Measurements from ENCODE around the gene HABP2.
A peak's percentile ranks its signal among the peaks of the same experiment; 100 is the strongest.

Gene HABP2

GRCh38 chr10:113560071-113560470 lies 7.2 kb downstream of the HABP2 start:
- DNase-seq, result no peak

DNA sequence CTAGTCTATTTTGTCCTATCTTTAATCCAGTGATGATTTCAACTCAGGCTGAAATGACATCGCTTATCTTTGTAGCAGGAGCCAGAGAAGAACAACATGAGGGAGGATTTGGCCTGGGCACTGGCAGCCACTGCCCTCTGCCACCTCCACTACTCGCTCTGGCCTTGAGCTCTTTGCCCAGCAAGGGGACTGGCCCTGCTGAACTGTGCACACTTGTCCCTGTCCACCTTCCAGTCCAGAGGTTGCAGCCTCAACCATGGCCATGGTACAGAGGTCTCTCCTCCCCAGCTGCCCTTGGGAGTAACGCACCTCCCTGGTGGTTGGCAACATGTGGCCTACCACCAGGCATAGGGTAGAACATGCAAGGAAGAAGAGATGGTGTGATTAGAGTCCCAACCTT lies 8.4 kb downstream of the HABP2 start:
- no peak for DNase-seq

DNA sequence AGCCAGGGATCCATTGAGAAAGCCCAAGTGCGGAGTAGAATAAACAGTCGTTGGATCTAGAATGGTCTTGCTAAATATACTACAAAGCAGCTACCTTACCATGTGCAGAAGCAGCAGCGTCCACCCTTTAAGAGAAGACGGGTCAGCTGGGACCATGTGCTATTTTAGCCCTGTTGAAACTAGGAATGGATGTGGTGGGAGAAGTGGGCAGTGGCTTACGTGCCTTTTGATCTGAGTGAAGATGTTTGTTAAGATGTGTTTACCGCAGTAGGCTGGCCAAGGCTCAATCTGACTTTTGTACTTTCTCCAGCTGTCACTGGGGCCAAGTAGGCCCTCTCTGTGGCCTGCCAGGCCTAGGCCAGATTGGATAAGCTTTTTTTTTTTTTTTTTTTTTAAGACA lies 9.2 kb downstream of the HABP2 start:
- DNase-seq, result no peak

GRCh38 chr10:113562704-113563103 lies 9.9 kb downstream of the HABP2 start:
- no peak for DNase-seq

DNA sequence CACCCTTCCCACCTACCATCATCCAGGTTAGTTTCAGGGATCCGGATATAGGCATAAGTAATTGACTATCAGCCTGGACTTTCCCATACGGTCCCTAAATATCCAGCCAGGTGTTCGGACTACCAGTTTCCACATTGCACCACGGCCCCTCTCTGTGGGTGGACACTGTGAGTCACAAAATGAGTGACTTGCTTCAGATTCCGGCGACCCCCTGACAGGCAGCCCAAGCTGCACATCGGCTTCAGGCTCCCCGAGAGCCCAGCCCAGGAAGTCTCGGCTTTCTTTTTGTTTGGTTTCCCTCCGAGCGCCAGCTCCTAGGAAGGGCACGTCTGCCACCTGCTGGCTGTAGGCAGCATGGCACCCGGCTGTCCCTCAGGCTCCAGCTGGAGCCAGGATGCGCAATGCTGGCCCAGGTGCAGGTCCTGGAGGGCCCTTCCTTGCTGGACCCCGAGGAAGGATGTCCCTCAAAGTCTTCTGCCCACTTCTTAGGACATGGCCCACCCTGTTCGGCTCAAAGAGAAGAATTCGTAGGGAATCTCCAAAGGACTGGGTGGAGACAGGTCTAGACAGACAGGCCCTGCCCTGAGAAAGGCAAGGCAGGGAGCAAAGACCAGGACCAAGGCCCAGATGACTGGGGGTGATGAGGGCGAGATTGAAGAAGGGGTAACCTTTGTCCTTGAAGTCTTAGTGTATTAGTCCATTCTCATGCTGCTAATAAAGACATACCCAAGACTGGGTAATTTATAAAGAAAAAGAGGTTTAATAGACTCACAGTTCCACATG lies 10.6 kb downstream of the HABP2 start:
- peak; percentile 75 to 80 for DNase-seq

- no peak for DNase-seq
Measured at GRCh38 chr10:113565364-113565763, 12.5 kb downstream of the HABP2 start.

DNA sequence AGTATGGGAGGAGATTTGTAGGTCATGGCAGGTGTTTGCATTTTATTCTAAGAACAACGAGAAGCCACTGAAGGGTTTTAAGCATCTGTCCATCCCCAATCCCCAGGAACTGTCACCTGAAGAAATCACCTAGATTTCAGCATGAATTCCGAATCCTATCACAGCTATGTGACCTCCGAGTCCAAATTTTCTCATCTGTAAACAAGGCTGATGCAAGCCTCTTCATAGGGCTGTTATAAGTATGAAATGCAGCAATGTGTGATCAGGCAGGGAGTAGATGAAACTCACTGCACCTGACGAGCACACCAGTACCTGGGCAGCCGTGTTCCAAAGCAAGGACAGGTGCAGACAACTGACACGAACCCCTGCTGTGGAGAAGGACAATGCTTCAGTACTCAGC lies 14.0 kb downstream of the HABP2 start:
- no peak for DNase-seq

DNA sequence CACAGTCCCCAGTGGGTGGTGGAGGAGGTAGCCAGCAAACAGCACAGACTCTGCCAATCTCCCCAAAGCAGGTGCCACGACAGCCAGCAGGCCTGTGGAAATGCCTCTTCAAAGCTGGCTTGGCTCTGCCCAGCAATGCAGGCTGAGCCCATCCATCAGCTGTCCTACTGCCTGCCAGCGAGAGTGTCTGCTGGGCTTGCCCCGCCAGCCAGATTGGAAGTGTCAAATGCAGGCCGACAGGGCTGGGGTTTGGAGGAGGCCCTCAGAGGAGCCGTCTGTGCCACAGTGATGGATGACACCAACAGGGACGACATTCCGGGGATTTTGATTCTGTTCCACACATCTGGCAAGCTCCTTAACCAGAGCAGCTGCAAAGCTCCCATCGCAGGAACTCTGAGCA lies 16.7 kb downstream of the HABP2 start:
- no peak for DNase-seq

DNA sequence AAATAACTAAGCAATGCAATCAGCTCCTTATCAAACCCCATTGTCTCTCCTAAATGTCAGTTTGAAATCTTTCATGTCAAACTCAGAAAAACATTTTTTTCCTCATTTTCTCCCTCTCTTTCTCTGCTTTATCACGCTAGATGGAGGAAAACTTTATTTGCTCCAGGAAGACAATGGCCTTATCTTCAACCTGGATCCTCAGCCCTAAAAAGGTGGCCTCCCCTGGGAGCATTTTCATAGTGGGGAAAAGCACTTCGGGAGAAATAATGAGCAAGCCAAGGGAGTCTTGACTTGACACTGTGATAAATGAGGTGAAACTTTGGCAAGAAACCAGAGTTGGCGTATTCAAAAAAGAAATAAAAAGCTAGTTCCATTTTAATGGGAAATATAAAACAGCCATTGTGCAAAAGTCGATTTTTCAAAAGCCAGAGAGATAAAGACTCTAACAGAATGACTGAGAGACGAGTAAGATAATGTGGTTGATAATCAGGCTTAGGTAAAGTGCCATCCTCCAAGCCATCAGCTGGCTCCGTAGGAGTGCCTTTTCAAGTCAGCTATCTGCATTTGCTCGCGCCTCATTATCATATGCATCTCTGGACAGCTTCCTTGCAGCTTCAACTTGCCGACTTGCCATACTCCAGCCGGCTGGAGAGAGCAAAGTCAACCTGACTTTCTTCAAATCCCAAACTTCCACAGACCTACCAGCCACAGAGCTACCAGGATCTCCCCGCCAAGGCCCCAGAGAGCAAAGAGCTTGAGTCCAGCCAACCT lies 19.9 kb downstream of the HABP2 start:
- DNase-seq, result no peak

GRCh38 chr10:113573368-113573767 lies 20.5 kb downstream of the HABP2 start:
- DNase-seq, result no peak

GRCh38 chr10:113576852-113577251 lies 24.0 kb downstream of the HABP2 start:
- no peak for DNase-seq

DNA sequence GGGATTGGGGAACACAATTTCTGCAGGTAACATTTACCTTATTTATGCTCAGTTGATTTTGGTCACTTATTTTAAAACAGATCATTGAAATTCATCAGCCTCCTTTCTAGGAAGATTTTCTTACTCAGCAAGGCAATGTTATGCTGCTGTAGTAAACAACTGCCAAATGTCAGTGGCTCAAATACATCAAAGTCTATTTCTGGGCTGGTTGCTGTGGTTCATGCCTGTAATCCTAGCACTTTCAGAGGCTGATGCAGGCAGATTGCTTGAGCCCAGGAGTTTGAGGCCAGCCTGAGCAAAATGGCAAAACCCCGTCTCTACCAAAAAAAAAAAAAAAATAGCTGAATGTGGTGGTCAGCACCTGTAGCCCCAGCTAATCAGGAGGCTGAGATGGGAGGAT lies 25.9 kb downstream of the HABP2 start:
- no peak for DNase-seq

DNA sequence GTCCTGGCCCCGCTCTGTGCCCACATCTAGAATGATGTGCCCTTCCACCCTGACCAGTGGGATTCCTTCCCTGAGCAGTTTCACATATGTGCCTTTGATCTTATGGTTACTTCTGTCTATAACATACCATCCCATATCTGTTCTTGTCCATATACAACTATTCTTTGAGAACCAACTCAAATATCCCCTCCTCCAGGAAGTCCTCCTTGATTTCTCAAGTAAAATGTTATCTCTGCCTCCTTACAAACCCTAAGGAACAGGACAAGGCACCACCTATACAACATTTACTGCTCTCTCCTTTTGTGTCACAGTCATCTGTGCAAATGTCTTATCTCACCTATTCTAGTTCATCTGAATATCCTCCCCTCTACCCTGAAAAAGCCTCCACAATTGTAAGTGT lies 28.2 kb downstream of the HABP2 start:
- DNase-seq, result no peak

DNA sequence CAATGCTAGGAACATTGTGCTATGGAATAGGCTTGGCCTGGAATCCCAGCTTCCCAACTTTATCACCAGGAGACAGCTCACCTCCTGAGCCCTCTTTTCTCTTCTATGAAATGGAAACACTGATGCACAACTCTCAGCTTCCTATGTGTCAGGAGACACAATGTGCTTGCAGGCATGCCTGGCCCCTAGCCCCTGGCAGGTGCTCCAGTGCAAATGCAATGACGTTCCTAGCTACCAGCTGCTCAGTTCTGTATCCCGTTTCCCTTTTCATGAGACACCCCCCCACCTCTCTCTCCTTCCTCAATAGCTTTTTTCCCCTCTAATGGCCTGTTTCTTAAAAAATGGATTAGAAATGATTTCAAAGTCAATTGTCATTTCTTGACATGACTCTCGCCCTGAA lies 30.7 kb downstream of the HABP2 start:
- no peak for DNase-seq

GRCh38 chr10:113585949-113586348 lies 33.1 kb downstream of the HABP2 start:
- DNase-seq, result no peak

GRCh38 chr10:113589201-113589770 lies 36.4 kb downstream of the HABP2 start:
- no peak for DNase-seq

DNA sequence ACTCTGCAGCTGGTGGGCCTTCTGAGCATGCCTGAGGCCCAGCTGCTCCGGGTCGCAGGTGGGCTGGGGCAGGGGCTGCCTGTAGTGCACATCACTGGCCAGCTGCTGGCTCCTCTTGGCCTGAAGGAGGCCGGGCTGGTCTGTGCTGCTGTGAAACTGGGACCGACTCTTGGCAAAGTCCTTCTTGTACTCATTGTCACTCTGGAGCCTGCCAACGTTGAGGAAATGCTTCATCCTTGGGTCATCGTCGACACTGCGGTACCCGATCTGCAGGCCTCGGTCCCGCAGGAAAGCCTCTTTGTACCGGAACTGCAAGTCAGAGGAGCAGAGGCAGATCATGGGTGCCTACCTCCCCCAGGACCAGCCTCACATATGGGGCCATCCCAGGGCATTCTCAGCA lies 37.7 kb downstream of the HABP2 start:
- DNase-seq, result no peak

DNA sequence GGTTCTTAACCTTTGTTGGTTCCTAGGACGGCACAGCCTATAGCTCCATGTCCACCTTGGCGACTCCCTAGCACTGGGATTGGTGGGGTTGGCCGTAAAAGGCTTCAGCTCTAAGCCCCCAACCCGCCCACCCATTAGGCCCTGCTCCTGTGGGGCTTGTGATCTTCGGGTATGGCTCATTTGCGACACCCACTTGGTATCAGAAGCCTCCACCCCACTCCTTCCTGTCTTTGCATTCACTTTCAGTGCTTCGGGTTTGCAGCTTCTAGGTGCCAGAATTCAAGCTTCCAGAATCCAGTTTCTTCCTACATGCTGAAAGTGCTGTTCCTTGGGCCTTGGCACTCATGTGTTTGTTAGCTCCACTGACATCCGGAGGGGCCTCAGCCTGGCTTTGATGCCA lies 39.5 kb downstream of the HABP2 start:
- DNase-seq, result no peak

DNA sequence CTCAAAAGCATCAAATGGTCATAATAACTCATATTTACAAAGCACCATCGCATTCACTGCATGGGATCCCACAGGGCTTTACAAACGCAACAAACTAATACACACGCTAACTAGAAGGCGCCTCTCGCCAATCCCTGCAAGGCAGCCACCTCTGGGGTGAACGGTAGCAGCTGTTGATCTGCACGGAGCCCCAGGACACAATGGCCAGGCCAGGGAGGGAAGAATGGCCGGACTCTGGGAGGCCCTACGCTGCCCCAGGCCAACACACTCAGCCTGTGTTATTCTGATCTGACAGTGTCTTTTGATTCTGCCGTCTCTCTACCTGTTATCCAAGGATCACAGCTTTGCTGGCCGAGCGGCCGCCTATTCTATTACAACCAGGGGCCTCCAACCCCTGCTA lies 41.8 kb downstream of the HABP2 start:
- no peak for DNase-seq

DNA sequence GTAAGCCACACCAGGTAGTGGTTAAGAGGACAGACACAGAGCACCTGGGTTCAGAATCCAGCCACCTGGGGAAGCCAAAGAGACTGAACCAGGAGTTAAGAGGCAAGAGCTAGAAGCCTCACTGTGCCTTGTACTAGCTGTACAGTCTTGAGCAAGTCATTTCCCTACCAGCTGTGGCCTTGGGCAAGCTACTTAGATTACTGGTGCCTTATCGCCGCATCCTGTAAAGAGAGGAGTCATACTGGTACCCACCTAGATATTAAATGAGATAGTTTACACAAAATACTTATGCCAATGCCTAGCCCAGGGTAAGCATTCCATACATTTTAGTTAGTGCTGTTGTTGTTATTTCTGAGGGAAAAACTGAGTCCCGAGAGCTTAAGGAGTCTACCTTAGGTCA lies 47.7 kb downstream of the HABP2 start:
- DNase-seq, result no peak

DNA sequence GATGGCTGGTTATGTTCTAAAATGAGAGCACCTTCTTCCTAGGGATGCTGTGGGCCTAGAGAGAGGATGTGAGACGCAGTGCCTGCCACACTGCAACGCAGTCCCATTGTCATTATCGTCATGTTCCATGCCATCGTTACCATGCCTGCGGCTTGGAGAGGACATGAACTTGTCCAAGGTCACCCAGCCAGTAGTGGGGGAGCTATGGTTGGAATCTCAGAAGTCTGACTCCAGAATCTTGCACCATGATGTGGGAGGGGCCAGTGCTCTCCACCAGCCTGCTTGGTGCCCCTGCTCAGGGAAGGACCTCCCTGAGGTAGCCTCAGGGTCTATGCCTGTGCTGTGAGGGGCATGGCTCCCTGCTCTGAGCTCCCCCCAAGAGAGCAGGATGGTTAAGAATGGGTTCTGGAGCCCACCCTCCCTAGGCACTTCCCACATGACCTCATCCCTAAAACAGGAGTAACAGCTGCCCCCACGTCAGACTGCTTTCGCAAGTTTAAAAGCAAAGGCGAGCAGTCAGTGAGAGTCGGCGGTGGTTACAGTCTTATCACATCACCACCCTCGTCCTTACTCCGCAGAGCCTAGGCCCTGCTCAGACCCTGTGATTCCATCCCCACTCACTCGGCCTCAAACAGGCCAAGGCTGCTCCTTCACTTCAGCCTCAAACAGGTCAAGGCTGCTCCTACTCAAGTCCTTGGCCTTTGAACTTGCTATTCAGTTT lies 50.4 kb downstream of the HABP2 start:
- no peak for DNase-seq

DNA sequence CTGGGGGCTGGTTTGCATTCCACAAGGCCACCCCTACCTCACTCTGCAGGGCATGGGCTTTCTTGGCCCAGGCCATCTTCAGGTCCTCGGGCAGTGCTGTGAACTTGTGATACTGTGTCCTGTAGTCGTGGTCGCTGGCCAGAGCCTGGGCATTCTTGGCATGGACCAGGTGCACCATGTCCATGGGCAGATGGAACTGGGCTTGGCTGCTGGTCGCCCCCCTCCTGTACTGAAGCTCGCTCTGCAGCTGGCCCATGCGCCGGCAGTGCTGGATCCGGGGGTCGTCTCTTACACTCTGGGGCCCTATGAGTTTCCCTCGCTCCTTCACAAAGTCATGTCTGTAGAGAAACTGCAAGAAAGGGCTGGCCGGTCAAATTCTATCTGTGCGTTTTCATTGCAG lies 51.7 kb downstream of the HABP2 start:
- DNase-seq, result no peak

- DNase-seq, result no peak
Measured at GRCh38 chr10:113605268-113605978, 52.6 kb downstream of the HABP2 start.

Data from stimulated activated CD4-positive, alpha-beta T cell treated with anti-CD3 and anti-CD28 coated beads, Interleukin-2, amount 100 ng/mL, for 24 hours (primary cell).